Fibroblast of villous mesenchyme (primary cell): ENCODE data around the gene UGT1A8. TPM values are rescaled to one million over a fixed set of nuclear protein-coding genes. Genes with fewer than 3 reads are reported as not detected.

Source experiments
- DNase-seq: peaks from one replicate; pipeline ENCODE4 v3.0.0-alpha.2; 2010; ENCODE audit warnings: low read depth
- H3K4me3 ChIP-seq: 2 replicates; pipeline ENCODE4 v1.5.1; 2011; ENCODE audit warnings: low read depth, mild to moderate bottlenecking, low read length
- total RNA-seq: library from RNA; depleted of rRNA; stranded (reverse); fragments of >200 nt; gene quantifications from 2 replicates; pipeline ENCODE4 v1.2.3, GENCODE V29; 2012
- TF ChIP-seq, protein P1 (sequence below): IDR thresholded peaks from 2 replicates; pipeline ENCODE4 v1.5.1; 2012; ENCODE audit warnings: low read depth, mild to moderate bottlenecking, low read length; ENCODE audit not compliant: insufficient read depth

UGT1A8 gene
- total RNA-seq, 1 donor = under 0.01 TPM

DNA sequence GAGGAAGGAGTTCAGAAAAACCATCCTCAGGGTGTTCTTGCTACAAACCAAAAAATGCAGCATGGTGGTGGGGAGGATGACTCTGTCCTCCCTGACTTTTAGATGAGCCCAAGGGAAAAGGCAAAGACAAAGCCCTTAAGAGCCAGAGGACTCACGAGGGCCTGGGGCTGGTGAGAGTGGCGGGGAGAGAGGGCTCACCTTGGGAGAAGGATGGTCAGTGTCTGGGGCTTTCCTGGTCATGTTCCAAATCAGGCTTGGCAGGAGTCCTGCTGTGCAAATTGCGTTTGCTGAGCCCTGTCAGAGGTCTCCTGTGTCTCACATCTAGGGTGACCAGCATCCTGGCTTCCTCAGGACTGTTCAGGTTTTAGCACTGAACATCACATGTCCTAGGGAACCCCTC is 147.3 kb downstream of the UGT1A8 start:
- DNase-seq = no peak
- TF ChIP-seq, protein P1, sequence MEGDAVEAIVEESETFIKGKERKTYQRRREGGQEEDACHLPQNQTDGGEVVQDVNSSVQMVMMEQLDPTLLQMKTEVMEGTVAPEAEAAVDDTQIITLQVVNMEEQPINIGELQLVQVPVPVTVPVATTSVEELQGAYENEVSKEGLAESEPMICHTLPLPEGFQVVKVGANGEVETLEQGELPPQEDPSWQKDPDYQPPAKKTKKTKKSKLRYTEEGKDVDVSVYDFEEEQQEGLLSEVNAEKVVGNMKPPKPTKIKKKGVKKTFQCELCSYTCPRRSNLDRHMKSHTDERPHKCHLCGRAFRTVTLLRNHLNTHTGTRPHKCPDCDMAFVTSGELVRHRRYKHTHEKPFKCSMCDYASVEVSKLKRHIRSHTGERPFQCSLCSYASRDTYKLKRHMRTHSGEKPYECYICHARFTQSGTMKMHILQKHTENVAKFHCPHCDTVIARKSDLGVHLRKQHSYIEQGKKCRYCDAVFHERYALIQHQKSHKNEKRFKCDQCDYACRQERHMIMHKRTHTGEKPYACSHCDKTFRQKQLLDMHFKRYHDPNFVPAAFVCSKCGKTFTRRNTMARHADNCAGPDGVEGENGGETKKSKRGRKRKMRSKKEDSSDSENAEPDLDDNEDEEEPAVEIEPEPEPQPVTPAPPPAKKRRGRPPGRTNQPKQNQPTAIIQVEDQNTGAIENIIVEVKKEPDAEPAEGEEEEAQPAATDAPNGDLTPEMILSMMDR = no peak
- no peak overlapping the region for H3K4me3 ChIP-seq

DNA sequence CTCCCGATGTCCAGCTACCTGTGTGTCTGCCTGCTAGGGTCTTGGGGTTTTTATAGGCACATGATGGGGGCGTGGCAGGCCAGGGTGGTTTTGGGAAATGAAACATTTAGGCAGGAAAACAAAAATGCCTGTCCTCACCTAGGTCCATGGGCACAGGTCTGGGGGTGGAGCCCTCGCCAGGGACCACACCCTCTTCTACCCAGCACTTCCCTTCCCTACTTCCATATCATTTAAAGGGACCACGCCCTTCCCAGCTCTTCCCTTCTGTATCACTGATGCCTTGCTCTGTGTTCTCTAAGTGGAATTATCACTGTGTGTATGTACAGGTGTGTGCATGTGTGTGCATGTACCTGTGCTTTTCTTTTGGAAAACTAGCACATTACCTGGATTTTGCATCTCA is 149.0 kb downstream of the UGT1A8 start:
- TF ChIP-seq, protein P1 = no peak
- no peak overlapping the region for H3K4me3 ChIP-seq
- no peak for DNase-seq

DNA sequence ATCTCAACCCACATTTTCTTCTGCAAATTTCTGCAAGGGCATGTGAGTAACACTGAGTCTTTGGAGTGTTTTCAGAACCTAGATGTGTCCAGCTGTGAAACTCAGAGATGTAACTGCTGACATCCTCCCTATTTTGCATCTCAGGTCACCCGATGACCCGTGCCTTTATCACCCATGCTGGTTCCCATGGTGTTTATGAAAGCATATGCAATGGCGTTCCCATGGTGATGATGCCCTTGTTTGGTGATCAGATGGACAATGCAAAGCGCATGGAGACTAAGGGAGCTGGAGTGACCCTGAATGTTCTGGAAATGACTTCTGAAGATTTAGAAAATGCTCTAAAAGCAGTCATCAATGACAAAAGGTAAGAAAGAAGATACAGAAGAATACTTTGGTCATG is 150.6 kb downstream of the UGT1A8 start:
- H3K4me3 ChIP-seq = no peak overlapping the region
- TF ChIP-seq, protein P1 = no peak
- no peak for DNase-seq

DNA sequence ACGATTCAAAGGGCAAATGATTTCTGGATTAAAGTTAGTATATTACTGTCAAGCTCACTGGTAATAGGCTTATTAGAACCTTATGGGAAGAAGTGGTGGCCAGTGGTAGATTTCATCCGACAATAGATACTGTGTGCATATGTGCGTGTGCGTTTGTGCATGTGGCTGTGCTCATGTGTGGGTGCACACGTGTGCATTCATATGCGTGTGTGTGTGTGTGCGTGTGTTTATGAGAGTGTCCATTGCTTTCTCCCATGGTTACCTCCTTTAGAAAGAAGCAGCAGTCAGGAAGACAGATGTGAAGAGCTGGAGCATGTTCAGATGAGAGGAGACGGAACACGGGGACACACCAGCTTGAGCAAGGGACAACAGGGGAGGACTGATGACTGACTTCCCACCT is 151.8 kb downstream of the UGT1A8 start:
- TF ChIP-seq, protein P1 = no peak
- DNase-seq = no peak

DNA sequence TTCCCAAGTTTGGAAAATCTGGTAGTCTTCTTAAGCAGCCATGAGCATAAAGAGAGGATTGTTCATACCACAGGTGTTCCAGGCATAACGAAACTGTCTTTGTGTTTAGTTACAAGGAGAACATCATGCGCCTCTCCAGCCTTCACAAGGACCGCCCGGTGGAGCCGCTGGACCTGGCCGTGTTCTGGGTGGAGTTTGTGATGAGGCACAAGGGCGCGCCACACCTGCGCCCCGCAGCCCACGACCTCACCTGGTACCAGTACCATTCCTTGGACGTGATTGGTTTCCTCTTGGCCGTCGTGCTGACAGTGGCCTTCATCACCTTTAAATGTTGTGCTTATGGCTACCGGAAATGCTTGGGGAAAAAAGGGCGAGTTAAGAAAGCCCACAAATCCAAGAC is 154.7 kb downstream of the UGT1A8 start:
- DNase-seq = no peak
- TF ChIP-seq, protein P1 = no peak
- no peak overlapping the region for H3K4me3 ChIP-seq

More for the DNA sequence above, 151.8 kb downstream of the UGT1A8 start:
- no peak overlapping the region for H3K4me3 ChIP-seq

DNA sequence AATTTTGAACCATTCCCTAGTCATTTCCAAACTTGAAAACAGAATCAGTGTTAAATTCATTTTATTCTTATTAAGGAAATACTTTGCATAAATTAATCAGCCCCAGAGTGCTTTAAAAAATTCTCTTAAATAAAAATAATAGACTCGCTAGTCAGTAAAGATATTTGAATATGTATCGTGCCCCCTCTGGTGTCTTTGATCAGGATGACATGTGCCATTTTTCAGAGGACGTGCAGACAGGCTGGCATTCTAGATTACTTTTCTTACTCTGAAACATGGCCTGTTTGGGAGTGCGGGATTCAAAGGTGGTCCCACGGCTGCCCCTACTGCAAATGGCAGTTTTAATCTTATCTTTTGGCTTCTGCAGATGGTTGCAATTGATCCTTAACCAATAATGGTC is 155.2 kb downstream of the UGT1A8 start:
- TF ChIP-seq, protein P1 = no peak
- no peak for DNase-seq
- H3K4me3 ChIP-seq = no peak overlapping the region

DNA sequence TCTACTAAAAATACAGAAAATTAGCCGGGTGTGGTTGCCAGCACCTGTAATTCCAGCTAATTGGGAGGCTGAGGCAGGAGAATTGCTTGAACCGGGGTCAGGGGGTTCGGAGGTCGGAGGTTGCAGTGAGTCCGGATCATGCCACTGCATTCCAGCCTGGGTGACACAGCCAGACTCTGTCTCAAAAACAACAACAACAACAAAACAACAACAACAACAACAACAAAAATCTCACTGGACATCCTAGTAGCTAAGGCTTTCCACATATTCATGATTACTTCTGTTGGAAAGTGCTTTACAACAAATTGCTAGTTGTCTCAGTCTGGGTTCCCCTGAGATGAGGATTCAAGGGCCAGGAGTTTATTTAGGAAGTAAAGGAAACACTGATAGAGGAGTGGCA is 156.4 kb downstream of the UGT1A8 start:
- no peak overlapping the region for H3K4me3 ChIP-seq

More for the DNA sequence above, 156.4 kb downstream of the UGT1A8 start:
- TF ChIP-seq, protein P1 = no peak
- DNase-seq = no peak
